Left renal pelvis (tissue), 4 donors: Measurements from ENCODE around the gene SELENOO. TPM values are rescaled to one million over a fixed set of nuclear protein-coding genes. Genes with fewer than 3 reads are reported as not detected.

Experiments used
- DNase-seq, 4 donors: peaks; one replicate each; pipeline ENCODE4 v3.0.0-alpha.2; 2013; ENCODE audit warnings: low read depth in 4 of 4, low spot score in 3 of 4
- polyA plus RNA-seq, 4 donors: library from polyadenylated mRNA; unstranded; fragments of 120-200 nt; gene quantifications; one replicate each; pipeline ENCODE4 v1.2.1, GENCODE V29; 2013; ENCODE audit not compliant: insufficient read length in 4 of 4

The SELENOO gene
- polyA plus RNA-seq, 4 donors, result 12.5 to 33.0 (median 16.3) TPM

DNA sequence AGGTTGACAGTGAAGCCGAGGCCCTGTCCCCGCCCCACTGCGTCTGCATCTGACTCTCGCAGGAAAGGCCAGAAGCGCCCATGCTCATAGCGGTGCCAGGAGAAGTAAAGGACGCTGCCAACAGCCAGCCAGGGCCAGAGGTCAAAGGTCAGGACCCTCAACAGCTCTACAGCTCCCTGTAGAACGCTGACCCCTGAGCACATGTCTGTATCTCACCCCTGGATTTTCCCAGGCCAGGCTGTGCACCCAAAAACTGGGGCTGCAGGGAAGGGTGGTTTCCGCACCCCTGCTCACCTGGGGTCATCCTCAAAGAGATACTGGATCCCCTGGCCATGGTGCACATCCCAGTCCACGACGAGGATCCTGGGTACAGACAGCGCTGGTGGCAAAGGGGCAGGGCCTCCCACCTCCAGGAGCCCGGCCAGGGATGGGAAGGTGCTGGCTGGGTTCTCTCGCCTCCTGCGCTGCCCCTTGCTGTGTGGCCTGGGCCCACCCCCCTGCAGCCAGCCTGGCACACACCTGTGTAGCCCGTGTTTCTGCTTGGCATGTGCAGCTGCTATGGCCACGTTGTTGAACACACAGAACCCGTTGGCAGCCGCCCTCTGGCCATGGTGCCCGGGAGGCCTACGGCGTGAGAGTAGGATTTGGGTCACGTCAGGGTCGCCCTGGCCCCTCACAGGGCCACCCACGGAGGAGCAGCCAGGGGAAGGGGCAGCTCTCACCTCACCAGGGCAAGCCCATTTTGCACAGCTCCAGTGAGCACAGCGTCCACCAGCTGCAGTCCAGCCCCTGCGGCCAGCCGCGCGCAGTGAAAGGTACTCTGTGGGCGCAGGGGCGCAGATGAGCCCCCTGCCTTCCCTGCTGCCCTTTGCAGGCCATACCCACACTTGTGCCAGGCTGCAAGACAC lies 48.8 kb downstream of the SELENOO start:
- DNase-seq, result no peak

- no peak for DNase-seq
Observed at GRCh38 chr22:50250249-50250554, 49.4 kb downstream of the SELENOO start.

- DNase-seq, result no peak
Observed at GRCh38 chr22:50250555-50251476, 50.0 kb downstream of the SELENOO start, which contains the start of gene HDAC10. Gene HDAC10 (minus strand): TSS chr22:50251265. CDS start chr22:50251032, 233 bp downstream.

GRCh38 chr22:50251477-50252081 lies 50.8 kb downstream of the SELENOO start:
- DNase-seq, result no peak

GRCh38 chr22:50252082-50253045 lies 51.6 kb downstream of the SELENOO start:
- DNase-seq, result no peak

- no peak for DNase-seq
Observed at GRCh38 chr22:50253046-50253915, 52.5 kb downstream of the SELENOO start.

DNA sequence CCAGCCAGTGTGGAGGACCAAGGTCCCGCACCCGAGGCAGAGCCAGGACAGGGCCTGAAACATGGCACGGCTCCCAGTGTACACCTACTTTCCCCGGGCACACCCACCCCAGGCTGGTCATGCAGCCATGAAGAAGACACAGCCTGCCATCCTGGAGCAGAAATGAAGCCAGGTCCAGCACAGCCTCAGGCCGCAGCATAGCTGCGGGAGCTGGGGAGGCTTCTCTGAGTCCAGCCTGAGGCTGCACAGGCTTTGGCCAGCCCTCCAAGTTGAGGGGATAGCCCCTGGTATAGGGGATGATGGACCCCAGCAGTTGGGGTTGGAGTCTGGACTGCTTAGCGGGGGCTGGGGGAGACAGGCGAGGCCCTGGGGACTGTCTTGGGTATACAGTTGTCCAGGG lies 53.1 kb downstream of the SELENOO start:
- DNase-seq, result no peak

DNA sequence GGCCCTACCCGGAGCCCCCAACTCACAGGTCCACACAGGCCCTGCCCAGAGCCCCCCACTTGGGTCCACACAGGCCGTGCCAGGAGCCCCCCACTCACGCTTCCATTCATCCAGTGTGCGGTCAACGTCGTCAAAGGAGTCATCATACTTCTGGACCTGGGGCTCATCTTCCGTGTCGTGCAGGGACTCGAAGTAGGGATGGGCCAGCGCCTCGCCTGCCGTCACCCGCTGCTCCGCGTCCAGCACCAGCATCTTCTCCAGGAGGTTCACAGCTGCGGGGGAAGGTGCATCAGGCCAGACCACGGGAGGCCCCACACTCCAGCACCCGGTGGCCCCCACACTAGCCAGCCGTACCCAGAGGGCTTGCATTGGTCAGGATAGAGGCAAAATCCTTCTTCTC lies 54.3 kb downstream of the SELENOO start:
- no peak for DNase-seq

GRCh38 chr22:50255607-50256006 lies 54.8 kb downstream of the SELENOO start:
- DNase-seq, result no peak

- DNase-seq, result no peak
Observed at GRCh38 chr22:50256258-50256862, 55.5 kb downstream of the SELENOO start.

DNA sequence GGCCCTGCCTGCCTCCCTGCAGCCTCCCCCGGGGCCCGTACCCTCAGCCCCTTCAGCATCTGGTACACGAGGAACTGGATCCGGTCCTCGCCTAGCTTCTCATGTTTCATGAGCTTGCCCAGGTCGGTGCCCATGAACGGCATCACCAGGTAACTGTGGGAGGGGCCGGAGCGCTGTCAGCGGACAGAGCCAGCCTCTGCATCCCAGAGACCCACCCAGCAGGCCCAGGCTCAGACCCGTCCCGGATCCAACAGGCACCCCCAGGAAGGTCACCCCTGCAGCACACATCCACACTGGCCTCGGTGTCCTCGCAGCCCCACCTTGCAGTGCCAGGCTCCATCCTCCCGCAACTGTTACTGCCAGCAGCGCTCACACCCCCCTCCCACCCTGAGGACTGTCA lies 56.2 kb downstream of the SELENOO start:
- DNase-seq, result no peak

DNA sequence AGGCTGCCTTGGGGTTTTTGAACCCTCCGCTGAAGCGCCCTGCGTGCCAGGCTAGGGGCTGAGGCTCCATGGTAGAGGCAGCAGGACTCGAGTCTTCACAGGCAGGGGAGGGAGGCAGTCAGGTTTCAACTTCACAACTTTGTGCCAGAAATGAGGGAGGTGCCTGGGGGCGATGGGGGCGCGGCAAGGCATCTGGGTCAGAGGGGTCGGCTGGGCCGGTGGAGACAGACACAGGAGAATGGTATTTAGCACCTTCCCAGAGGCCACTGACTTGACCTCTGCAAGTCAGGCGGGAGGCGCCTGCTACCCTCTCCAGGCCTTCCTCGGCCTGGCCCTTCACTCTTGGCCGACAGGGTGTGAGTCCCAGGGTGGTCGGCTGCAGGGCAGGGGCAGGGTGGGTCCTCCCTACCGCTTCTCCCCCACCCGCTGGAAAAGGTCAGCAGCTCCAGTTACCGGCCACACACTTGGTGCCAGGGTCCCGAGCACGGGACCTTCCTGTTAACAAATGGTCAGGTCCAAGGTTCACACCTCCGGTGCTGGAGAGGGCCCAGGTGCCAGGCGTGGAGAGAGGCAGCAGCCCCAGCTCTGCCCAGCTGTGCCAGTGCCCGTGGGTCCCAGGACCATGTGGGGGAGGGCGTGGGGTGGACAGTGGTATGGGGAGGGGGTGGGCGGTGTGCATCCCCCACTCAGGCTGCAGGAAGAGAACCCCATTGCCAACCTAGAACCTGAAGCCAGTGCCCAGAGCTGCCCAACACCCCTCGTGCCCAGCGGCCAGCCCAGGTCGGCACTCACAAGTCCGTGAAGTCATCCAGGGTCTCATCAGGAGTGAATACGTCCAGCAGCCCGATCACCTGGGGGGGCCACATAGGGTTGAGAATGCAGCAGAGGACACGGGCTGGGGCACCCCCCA lies 56.9 kb downstream of the SELENOO start:
- DNase-seq, result no peak

DNA sequence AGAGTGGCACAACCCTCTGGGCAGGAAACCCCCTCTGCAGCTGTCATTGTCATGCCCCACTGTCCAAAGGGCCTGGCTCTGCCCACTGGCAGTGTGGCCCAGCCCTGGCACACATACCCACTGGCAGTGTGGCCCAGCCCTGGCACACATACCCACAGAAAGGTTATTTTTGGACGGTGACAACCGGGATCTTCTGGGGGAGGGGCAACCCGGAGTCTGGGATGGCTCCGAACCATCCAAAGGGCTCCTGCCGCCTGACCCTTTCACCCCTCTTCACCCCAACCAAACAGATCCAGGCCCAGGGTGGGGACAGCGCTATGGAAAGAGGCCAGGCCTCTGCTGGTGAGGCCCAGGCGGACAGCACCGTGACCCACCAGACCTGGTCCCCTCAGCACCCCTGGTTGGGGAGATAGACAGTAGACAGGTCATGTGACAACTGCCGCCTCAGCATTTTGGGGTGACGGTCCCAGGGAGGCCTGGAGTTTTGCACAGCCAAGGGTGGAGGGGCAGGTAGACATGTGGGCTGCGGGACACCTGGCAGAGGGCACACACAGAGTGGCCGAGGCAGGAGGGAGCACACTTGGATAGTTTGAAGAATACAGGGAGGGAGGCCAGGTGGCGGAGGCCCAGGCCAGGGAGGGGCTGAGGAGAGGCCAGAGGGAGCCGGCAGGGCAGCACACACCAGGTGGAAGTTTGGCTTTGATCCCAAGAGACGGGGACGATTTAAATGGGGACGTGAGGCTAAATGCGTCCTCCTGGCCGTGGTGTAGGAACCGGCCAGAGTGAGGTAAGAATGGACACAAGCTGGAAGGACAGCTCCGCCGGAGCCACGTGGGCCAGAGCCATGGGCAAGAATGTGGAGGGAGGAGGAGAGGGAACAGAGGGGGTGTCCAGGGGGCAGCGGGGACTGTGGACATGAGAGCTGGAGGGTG lies 57.8 kb downstream of the SELENOO start:
- no peak for DNase-seq

DNA sequence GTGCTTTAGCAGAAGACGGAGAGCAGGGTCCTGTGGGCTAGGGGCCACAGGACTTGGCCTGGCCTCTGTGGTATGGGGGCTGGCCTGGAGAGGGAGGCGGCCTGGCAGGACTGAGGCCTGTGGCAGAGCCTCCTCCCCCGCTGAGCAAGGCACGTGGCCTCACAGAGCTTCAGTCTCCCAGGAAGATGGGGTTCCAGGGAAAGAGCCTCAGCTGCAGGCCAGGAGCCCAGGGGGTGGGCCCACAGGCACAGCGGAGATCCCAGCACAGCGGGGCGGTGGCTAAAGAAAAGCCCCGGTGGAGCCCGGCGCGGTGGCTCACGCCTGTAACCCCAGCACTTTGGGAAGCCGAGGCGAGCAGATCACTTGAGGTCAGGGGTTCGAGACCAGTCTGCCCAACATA lies 58.5 kb downstream of the SELENOO start:
- DNase-seq, result no peak

DNA sequence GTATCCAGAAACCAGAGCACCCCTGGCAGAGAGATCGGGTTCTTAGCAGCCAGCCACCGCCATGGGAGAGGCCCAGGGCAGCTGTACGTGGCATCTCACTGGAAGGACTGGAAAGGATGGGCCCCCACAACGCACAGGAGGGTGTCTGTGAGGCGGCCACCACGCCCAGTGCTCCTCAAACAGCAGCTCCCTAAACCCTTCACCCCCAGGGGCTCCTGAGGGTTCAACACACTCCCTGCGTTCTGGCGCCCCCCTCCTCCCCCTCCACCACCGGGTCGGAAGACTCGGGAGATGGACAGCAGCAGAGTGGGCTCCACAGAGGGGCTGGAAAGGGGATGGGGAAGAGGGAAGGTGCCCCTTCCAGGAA lies 59.6 kb downstream of the SELENOO start:
- DNase-seq, result no peak

- no peak for DNase-seq
Observed at GRCh38 chr22:50260801-50261614, 60.2 kb downstream of the SELENOO start.
